ENCODE data around the gene FOXI1. TPM values are rescaled to one million over a fixed set of nuclear protein-coding genes. Genes with fewer than 3 reads are reported as not detected.

FOXI1 gene
- polyA plus RNA-seq, 3 donors = not detected

GRCh38 chr5:170095646-170096045 lies 10.1 kb upstream of the FOXI1 start:
- Mint-ChIP-seq H3K27me3 (ENCODE audit: low read depth in 3 of 3) (peaks cover 3 to 7% (median 6%) of the 10 kb centered on the region in 3 donors), H3K9me3 (peaks cover 0 to 7% (median 0%) of the 10 kb centered on the region in 7 donors), H3K36me3 (no peaks in the 10 kb centered on the region), H3K4me1 (peaks cover 41% of the 10 kb centered on the region), H3K27ac (peak overlapping the region in 6 of 7 donors; percentile 33 to 80 (median 68)), H3K4me3 (no peak overlapping the region)
- Histone ChIP-seq H3K9ac (ENCODE audit: insufficient read depth, low read length, poor library complexity, severe bottlenecking) (no peak overlapping the region), H3K79me2 (ENCODE audit: insufficient read depth, low read length) (no peaks in the 10 kb centered on the region), H3K27me3 (ENCODE audit: control insufficient read depth in 2 of 2, insufficient read depth in 2 of 2, low read length in 2 of 2) (no peaks in the 10 kb centered on the region), H3K27ac (ENCODE audit: low read depth in 1 of 2, low read length in 2 of 2) (peak overlapping the region in 1 of 2 donors; percentile 28), H2AFZ (ENCODE audit: insufficient read depth, low read depth, low read length, poor library complexity, severe bottlenecking) (no peak overlapping the region), H3K36me3 (replicated peaks in 1 of 2; ENCODE audit: control insufficient read depth in 1 of 2, insufficient read depth in 2 of 2, low read length in 2 of 2) (no peaks in the 10 kb centered on the region), H3K9me3 (replicated peaks in 1 of 2; ENCODE audit: control insufficient read depth in 1 of 2, insufficient read depth in 1 of 2, low read length in 2 of 2) (no peaks in the 10 kb centered on the region), H3K4me1 (ENCODE audit: control insufficient read depth in 1 of 2, insufficient read depth in 2 of 2, low read length in 2 of 2) (peaks cover 35 to 37% of the 10 kb centered on the region in 2 donors), H3K4me2 (replicated peaks; ENCODE audit: extremely low read depth, low read length, poor library complexity, severe bottlenecking) (no peak overlapping the region), H4K20me1 (ENCODE audit: insufficient read depth, low read length) (no peaks in the 10 kb centered on the region), H3K4me3 (replicated peaks in 1 of 3; ENCODE audit: low read depth in 2 of 3, low read length in 3 of 3) (no peak overlapping the region)
- peak; percentile 68 to 83 (median 79) for DNase-seq
- TF ChIP-seq, protein P1, sequence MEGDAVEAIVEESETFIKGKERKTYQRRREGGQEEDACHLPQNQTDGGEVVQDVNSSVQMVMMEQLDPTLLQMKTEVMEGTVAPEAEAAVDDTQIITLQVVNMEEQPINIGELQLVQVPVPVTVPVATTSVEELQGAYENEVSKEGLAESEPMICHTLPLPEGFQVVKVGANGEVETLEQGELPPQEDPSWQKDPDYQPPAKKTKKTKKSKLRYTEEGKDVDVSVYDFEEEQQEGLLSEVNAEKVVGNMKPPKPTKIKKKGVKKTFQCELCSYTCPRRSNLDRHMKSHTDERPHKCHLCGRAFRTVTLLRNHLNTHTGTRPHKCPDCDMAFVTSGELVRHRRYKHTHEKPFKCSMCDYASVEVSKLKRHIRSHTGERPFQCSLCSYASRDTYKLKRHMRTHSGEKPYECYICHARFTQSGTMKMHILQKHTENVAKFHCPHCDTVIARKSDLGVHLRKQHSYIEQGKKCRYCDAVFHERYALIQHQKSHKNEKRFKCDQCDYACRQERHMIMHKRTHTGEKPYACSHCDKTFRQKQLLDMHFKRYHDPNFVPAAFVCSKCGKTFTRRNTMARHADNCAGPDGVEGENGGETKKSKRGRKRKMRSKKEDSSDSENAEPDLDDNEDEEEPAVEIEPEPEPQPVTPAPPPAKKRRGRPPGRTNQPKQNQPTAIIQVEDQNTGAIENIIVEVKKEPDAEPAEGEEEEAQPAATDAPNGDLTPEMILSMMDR (IDR thresholded peaks at IDR 0.05) = no peak
- WGBS (ENCODE audit: insufficient coverage) = no CpG with 5 or more reads among the region's 1 CpG
- intact Hi-C loops (cut with micrococcal nuclease) = no loop called here

GRCh38 chr5:170097934-170098333 lies 7.8 kb upstream of the FOXI1 start:
- Mint-ChIP-seq H3K9me3 (peaks cover 0 to 7% (median 0%) of the 10 kb centered on the region in 7 donors), H3K27ac (peak overlapping the region in 5 of 7 donors; percentile 1 to 76 (median 70)), H3K36me3 (no peaks in the 10 kb centered on the region), H3K4me1 (peaks cover 41% of the 10 kb centered on the region), H3K4me3 (peak overlapping the region in 1 of 2 donors; percentile 79), H3K27me3 (ENCODE audit: low read depth in 3 of 3) (peaks cover 1 to 3% (median 2%) of the 10 kb centered on the region in 3 donors)
- peak overlapping the region; percentile 48 for H3K4me2 ChIP-seq (replicated peaks; ENCODE audit: extremely low read depth, low read length, poor library complexity, severe bottlenecking)
- H3K27ac ChIP-seq (ENCODE audit: low read depth in 1 of 2, low read length in 2 of 2) = no peak overlapping the region
- intact Hi-C loops (cut with micrococcal nuclease) = no loop called here
- peak overlapping the region in 1 of 3 experiments; percentile 23 for H3K4me3 ChIP-seq (replicated peaks in 1 of 3; ENCODE audit: low read depth in 2 of 3, low read length in 3 of 3)
- peak overlapping the region; percentile 5 for H2AFZ ChIP-seq (ENCODE audit: insufficient read depth, low read depth, low read length, poor library complexity, severe bottlenecking)
- 7% methylated on average over 9 of the region's 9 CpGs for WGBS (ENCODE audit: insufficient coverage)
- no peaks in the 10 kb centered on the region for H3K36me3 ChIP-seq (replicated peaks in 1 of 2; ENCODE audit: control insufficient read depth in 1 of 2, insufficient read depth in 2 of 2, low read length in 2 of 2)
- H4K20me1 ChIP-seq (ENCODE audit: insufficient read depth, low read length) = no peaks in the 10 kb centered on the region
- H3K4me1 ChIP-seq (ENCODE audit: control insufficient read depth in 1 of 2, insufficient read depth in 2 of 2, low read length in 2 of 2) = peaks cover 35 to 37% of the 10 kb centered on the region in 2 donors
- DNase-seq = peak; percentile 16 to 44 (median 35)
- no peaks in the 10 kb centered on the region for H3K79me2 ChIP-seq (ENCODE audit: insufficient read depth, low read length)
- TF ChIP-seq, protein P1 (IDR thresholded peaks at IDR 0.05) = no peak
- no peaks in the 10 kb centered on the region for H3K27me3 ChIP-seq (ENCODE audit: control insufficient read depth in 2 of 2, insufficient read depth in 2 of 2, low read length in 2 of 2)
- H3K9me3 ChIP-seq (replicated peaks in 1 of 2; ENCODE audit: control insufficient read depth in 1 of 2, insufficient read depth in 1 of 2, low read length in 2 of 2) = no peaks in the 10 kb centered on the region
- H3K9ac ChIP-seq (ENCODE audit: insufficient read depth, low read length, poor library complexity, severe bottlenecking) = no peak overlapping the region
